SK-N-SH treated with all-trans-retinoic acid at 6 μM for 48 hours (cell line): ENCODE results near the gene KRTAP5-8.

Experiments used
- ATAC-seq: fragments of 200-7000 bp; cut with Tn5 transposase; 3 replicates; pipeline ENCODE4 v1.9.1; 2020; ENCODE audit warnings: mild to moderate bottlenecking, moderate library complexity
- ARNTL ChIP-seq: fragments of 450-650 bp; formaldehyde crosslinking; IDR thresholded peaks from 2 replicates; pipeline ENCODE4 v1.5.0; 2020; ENCODE audit warnings: low read depth, mild to moderate bottlenecking, moderate library complexity, borderline replicate concordance
- BACH2 ChIP-seq: fragments of 250-450 bp; sonication (Bioruptor Pico); IDR thresholded peaks from 2 replicates; pipeline ENCODE4 v1.9.0; 2021; ENCODE audit warnings: mild to moderate bottlenecking, borderline replicate concordance
- CSDC2 ChIP-seq: fragments of 250-450 bp; sonication (Bioruptor Pico); IDR thresholded peaks from 2 replicates; pipeline ENCODE4 v1.5.0; 2020; ENCODE audit warnings: mild to moderate bottlenecking, moderate library complexity
- ESRRG ChIP-seq: fragments of 250-450 bp; sonication (Bioruptor Pico); IDR thresholded peaks from 2 replicates; pipeline ENCODE4 v1.6.1; 2021; ENCODE audit warnings: mild to moderate bottlenecking
- GLIS3 ChIP-seq: fragments of 250-450 bp; sonication (Bioruptor Pico); IDR thresholded peaks from 2 replicates; pipeline ENCODE4 v1.5.0; 2020; ENCODE audit warnings: mild to moderate bottlenecking, moderate library complexity
- ISL1 ChIP-seq: fragments of 250-450 bp; sonication (Bioruptor Pico); IDR thresholded peaks from 2 replicates; pipeline ENCODE4 v2.1.2; 2022; ENCODE audit warnings: mild to moderate bottlenecking, moderate library complexity
- OSR1 ChIP-seq: fragments of 250-450 bp; sonication (Bioruptor Pico); IDR thresholded peaks from 2 replicates; pipeline ENCODE4 v1.8.0; 2022; ENCODE audit warnings: moderate library complexity, mild to moderate bottlenecking, inconsistent platforms
- PPARA ChIP-seq: fragments of 250-450 bp; sonication (Bioruptor Pico); IDR thresholded peaks from 2 replicates; pipeline ENCODE4 v1.5.0; 2020; ENCODE audit warnings: mild to moderate bottlenecking, borderline replicate concordance
- RARB ChIP-seq: fragments of 250-450 bp; sonication (Bioruptor Pico); IDR thresholded peaks from 2 replicates; pipeline ENCODE4 v1.8.0; 2021; ENCODE audit warnings: mild to moderate bottlenecking, moderate library complexity
- SNAI2 ChIP-seq: fragments of 250-450 bp; sonication (Bioruptor Pico); IDR thresholded peaks from 2 replicates; pipeline ENCODE4 v1.5.0; 2020; ENCODE audit warnings: mild to moderate bottlenecking, moderate library complexity
- TCF4 ChIP-seq: fragments of 250-450 bp; sonication (Bioruptor Pico); IDR thresholded peaks from 2 replicates; pipeline ENCODE4 v1.8.0; 2021; ENCODE audit warnings: mild to moderate bottlenecking, moderate library complexity, borderline replicate concordance
- TOX ChIP-seq: fragments of 250-450 bp; sonication (Bioruptor Pico); IDR thresholded peaks from 2 replicates; pipeline ENCODE4 v1.8.0; 2021; ENCODE audit warnings: mild to moderate bottlenecking, moderate library complexity, borderline replicate concordance
- ZC3H10 ChIP-seq: fragments of 250-450 bp; sonication (Bioruptor Pico); IDR thresholded peaks from 2 replicates; pipeline ENCODE4 v1.5.1; 2021; ENCODE audit warnings: mild to moderate bottlenecking, moderate library complexity
- ZFP3 ChIP-seq: fragments of 250-450 bp; sonication (Bioruptor Pico); IDR thresholded peaks from 2 replicates; pipeline ENCODE4 v1.5.0; 2020; ENCODE audit warnings: mild to moderate bottlenecking, moderate library complexity
- ZFP30 ChIP-seq: fragments of 450-650 bp; formaldehyde crosslinking; IDR thresholded peaks from 2 replicates; pipeline ENCODE4 v1.5.0; 2022; ENCODE audit warnings: mild to moderate bottlenecking, moderate library complexity
- ZNF565 ChIP-seq: fragments of 450-650 bp; formaldehyde crosslinking; conservative IDR thresholded peaks from 2 replicates; pipeline ENCODE4 v1.5.0; 2020; ENCODE audit warnings: low read depth, mild to moderate bottlenecking, moderate library complexity
- ZNF70 ChIP-seq: fragments of 450-650 bp; formaldehyde crosslinking; IDR thresholded peaks from 2 replicates; pipeline ENCODE4 v1.5.0; 2020; ENCODE audit warnings: mild to moderate bottlenecking, moderate library complexity
- ZNF8 ChIP-seq: fragments of 450-650 bp; formaldehyde crosslinking; IDR thresholded peaks from 2 replicates; pipeline ENCODE4 v1.5.0; 2020; ENCODE audit warnings: mild to moderate bottlenecking, moderate library complexity
- TF ChIP-seq, protein P1 (sequence below): fragments of 250-450 bp; sonication (Bioruptor Pico); IDR thresholded peaks from 2 replicates; pipeline ENCODE4 v1.8.0; 2020; ENCODE audit warnings: mild to moderate bottlenecking, moderate library complexity, borderline replicate concordance
- TF ChIP-seq, protein P2 (sequence below): fragments of 250-450 bp; sonication (Bioruptor Pico); IDR thresholded peaks from 2 replicates; pipeline ENCODE4 v1.5.0; 2020; ENCODE audit warnings: mild to moderate bottlenecking, moderate library complexity
- TF ChIP-seq, protein P3 (sequence below): fragments of 250-450 bp; sonication (Bioruptor Pico); IDR thresholded peaks from 2 replicates; pipeline ENCODE4 v1.8.0; 2021; ENCODE audit warnings: low read depth, mild to moderate bottlenecking, moderate library complexity, borderline replicate concordance
- TF ChIP-seq, protein P4 (sequence below): fragments of 250-450 bp; sonication (Bioruptor Pico); IDR thresholded peaks from 2 replicates; pipeline ENCODE4 v1.5.1; 2021; ENCODE audit warnings: mild to moderate bottlenecking, moderate library complexity

Gene KRTAP5-8

DNA sequence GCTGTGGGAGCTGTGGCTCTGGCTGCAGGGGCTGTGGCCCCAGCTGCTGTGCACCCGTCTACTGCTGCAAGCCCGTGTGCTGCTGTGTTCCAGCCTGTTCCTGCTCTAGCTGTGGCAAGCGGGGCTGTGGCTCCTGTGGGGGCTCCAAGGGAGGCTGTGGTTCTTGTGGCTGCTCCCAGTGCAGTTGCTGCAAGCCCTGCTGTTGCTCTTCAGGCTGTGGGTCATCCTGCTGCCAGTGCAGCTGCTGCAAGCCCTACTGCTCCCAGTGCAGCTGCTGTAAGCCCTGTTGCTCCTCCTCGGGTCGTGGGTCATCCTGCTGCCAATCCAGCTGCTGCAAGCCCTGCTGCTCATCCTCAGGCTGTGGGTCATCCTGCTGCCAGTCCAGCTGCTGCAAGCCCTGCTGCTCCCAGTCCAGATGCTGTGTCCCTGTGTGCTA, 10.9 kb downstream of the KRTAP5-8 start:
- no peak for ATAC-seq
- TF ChIP-seq ZFP30 (CRISPR knock-in tag) (no peak), GLIS3 (no peak), TCF4 (CRISPR knock-in tag) (no peak), ZC3H10 (CRISPR knock-in tag) (no peak)
- TF ChIP-seq, protein P1, sequence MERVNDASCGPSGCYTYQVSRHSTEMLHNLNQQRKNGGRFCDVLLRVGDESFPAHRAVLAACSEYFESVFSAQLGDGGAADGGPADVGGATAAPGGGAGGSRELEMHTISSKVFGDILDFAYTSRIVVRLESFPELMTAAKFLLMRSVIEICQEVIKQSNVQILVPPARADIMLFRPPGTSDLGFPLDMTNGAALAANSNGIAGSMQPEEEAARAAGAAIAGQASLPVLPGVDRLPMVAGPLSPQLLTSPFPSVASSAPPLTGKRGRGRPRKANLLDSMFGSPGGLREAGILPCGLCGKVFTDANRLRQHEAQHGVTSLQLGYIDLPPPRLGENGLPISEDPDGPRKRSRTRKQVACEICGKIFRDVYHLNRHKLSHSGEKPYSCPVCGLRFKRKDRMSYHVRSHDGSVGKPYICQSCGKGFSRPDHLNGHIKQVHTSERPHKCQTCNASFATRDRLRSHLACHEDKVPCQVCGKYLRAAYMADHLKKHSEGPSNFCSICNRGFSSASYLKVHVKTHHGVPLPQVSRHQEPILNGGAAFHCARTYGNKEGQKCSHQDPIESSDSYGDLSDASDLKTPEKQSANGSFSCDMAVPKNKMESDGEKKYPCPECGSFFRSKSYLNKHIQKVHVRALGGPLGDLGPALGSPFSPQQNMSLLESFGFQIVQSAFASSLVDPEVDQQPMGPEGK = no peak

DNA sequence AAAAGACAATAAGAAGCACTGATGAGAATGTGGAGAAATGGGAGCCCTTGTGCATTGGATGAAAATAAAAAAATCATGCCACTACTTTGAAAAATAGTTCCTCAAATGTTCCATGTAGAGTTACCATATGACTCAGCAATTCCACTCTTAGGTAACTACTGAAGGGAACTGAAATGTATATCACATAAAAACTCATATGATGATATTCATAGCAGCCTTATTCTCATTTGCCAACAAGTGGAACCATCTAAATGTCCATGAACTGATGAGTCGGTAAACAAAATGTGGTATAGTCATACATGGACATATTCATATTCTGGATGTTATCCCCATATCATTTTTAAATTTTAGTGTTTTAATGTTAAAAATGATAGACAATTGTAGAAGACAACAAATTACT, 13.9 kb downstream of the KRTAP5-8 start:
- no peak for ATAC-seq
- TF ChIP-seq ZNF70 (CRISPR knock-in tag) (no peak), ZFP3 (CRISPR knock-in tag) (no peak), ZC3H10 (CRISPR knock-in tag) (no peak), ZNF8 (CRISPR knock-in tag) (no peak), SNAI2 (CRISPR knock-in tag) (no peak), ESRRG (CRISPR knock-in tag) (no peak), RARB (CRISPR knock-in tag) (no peak), BACH2 (CRISPR knock-in tag) (no peak), ZNF565 (CRISPR knock-in tag) (no peak), CSDC2 (CRISPR knock-in tag) (no peak), TOX (no peak), ARNTL (CRISPR knock-in tag) (no peak), TCF4 (CRISPR knock-in tag) (no peak), PPARA (CRISPR knock-in tag) (no peak)
- TF ChIP-seq, protein P2, sequence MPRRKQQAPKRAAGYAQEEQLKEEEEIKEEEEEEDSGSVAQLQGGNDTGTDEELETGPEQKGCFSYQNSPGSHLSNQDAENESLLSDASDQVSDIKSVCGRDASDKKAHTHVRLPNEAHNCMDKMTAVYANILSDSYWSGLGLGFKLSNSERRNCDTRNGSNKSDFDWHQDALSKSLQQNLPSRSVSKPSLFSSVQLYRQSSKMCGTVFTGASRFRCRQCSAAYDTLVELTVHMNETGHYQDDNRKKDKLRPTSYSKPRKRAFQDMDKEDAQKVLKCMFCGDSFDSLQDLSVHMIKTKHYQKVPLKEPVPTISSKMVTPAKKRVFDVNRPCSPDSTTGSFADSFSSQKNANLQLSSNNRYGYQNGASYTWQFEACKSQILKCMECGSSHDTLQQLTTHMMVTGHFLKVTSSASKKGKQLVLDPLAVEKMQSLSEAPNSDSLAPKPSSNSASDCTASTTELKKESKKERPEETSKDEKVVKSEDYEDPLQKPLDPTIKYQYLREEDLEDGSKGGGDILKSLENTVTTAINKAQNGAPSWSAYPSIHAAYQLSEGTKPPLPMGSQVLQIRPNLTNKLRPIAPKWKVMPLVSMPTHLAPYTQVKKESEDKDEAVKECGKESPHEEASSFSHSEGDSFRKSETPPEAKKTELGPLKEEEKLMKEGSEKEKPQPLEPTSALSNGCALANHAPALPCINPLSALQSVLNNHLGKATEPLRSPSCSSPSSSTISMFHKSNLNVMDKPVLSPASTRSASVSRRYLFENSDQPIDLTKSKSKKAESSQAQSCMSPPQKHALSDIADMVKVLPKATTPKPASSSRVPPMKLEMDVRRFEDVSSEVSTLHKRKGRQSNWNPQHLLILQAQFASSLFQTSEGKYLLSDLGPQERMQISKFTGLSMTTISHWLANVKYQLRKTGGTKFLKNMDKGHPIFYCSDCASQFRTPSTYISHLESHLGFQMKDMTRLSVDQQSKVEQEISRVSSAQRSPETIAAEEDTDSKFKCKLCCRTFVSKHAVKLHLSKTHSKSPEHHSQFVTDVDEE (CRISPR knock-in tag) = no peak
- TF ChIP-seq, protein P3, sequence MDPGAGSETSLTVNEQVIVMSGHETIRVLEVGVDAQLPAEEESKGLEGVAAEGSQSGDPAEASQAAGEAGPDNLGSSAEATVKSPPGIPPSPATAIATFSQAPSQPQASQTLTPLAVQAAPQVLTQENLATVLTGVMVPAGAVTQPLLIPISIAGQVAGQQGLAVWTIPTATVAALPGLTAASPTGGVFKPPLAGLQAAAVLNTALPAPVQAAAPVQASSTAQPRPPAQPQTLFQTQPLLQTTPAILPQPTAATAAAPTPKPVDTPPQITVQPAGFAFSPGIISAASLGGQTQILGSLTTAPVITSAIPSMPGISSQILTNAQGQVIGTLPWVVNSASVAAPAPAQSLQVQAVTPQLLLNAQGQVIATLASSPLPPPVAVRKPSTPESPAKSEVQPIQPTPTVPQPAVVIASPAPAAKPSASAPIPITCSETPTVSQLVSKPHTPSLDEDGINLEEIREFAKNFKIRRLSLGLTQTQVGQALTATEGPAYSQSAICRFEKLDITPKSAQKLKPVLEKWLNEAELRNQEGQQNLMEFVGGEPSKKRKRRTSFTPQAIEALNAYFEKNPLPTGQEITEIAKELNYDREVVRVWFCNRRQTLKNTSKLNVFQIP (CRISPR knock-in tag) = no peak
- TF ChIP-seq, protein P4, sequence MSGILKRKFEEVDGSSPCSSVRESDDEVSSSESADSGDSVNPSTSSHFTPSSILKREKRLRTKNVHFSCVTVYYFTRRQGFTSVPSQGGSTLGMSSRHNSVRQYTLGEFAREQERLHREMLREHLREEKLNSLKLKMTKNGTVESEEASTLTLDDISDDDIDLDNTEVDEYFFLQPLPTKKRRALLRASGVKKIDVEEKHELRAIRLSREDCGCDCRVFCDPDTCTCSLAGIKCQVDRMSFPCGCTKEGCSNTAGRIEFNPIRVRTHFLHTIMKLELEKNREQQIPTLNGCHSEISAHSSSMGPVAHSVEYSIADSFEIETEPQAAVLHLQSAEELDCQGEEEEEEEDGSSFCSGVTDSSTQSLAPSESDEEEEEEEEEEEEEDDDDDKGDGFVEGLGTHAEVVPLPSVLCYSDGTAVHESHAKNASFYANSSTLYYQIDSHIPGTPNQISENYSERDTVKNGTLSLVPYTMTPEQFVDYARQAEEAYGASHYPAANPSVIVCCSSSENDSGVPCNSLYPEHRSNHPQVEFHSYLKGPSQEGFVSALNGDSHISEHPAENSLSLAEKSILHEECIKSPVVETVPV (CRISPR knock-in tag) = no peak
- TF ChIP-seq, protein P1 = no peak
- TF ChIP-seq, all 23 proteins: peak for 0

DNA sequence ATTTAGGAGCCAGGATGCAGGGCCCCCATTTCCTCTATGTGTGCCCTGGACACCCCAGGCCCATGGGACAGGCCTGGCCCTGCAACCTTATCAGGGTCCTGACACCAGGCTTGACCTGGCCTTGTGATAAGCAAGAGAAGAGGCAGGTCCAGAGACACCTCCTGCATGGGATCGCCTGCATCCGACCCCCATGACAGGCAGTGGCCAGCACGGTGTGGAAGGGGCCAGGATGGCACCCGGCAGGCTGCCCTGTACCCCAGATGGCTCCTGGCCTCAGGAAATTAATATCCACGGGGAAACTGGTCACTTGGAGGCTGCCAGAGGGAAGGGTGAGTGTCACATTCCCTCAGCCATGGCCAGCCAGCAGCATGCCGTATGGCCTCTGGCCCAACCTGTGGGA, 17.2 kb downstream of the KRTAP5-8 start:
- TF ChIP-seq TOX = no peak
- TF ChIP-seq PPARA (CRISPR knock-in tag) = no peak
- TF ChIP-seq, all 23 proteins: peak for 0
- ATAC-seq = no peak

DNA sequence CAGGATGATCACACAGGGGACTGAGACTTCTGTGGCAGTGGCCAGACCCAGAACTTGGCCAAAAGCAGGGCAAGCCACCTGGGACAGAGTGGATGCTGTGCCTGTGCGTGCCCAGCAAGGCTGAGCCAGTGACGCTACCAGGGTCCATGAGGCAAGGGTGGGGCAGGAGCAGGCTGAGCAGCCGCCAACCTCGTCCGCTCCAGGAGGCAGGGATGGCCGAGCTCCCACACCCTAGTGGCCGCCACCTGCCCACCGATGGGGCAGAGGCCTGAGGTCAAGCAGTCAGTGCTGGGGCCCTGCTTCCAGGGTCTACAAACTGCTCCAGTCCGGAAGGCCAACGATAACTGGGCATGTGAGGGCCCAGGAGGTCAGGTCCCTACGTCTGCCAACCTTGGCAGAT, 17.7 kb downstream of the KRTAP5-8 start:
- ATAC-seq = no peak
- TF ChIP-seq ZNF70 (CRISPR knock-in tag) (no peak), ARNTL (CRISPR knock-in tag) (no peak), ZFP3 (CRISPR knock-in tag) (no peak), ZFP30 (CRISPR knock-in tag) (no peak), ZNF8 (CRISPR knock-in tag) (no peak), GLIS3 (no peak), ISL1 (CRISPR knock-in tag) (no peak), OSR1 (CRISPR knock-in tag) (no peak), ZC3H10 (CRISPR knock-in tag) (no peak), ZNF565 (CRISPR knock-in tag) (no peak), TCF4 (CRISPR knock-in tag) (no peak)
- TF ChIP-seq, protein P1 = no peak
